ENCODE data around the gene RIPK3.
"Not testable (repeated sequence)": the region's sequence is repeated elsewhere in the genome, so short reads cannot be mapped to it uniquely, and the experiment has no call there.

RIPK3 gene

GRCh38 chr14:24369907-24370687 lies 30.3 kb upstream of the RIPK3 start:
- no peak for DNase-seq (ENCODE audit: low read depth)

DNA sequence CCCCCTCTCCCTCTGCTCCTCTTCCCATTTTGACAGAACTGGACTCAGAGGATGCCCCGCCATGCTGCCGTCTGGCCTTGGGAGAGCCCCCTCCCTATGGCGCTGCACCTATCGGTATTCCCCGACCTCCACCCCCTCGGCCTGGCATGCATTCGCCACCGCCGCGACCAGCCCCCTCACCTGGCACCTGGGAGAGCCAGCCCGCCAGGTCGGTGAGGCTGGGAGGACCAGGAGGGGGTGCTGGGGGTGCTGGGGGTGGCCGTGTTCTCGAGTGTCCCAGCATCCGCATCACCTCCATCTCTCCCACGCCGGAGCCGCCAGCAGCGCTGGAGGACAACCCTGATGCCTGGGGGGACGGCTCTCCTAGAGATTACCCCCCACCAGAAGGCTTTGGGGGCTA lies 29.7 kb upstream of the RIPK3 start:
- no peak for DNase-seq (ENCODE audit: low read depth)

- DNase-seq (ENCODE audit: low read depth) = no peak
Measured at GRCh38 chr14:24368562-24369252, 28.9 kb upstream of the RIPK3 start.

- no peak for DNase-seq (ENCODE audit: low read depth)
Measured at GRCh38 chr14:24368212-24368561, 28.4 kb upstream of the RIPK3 start.

DNA sequence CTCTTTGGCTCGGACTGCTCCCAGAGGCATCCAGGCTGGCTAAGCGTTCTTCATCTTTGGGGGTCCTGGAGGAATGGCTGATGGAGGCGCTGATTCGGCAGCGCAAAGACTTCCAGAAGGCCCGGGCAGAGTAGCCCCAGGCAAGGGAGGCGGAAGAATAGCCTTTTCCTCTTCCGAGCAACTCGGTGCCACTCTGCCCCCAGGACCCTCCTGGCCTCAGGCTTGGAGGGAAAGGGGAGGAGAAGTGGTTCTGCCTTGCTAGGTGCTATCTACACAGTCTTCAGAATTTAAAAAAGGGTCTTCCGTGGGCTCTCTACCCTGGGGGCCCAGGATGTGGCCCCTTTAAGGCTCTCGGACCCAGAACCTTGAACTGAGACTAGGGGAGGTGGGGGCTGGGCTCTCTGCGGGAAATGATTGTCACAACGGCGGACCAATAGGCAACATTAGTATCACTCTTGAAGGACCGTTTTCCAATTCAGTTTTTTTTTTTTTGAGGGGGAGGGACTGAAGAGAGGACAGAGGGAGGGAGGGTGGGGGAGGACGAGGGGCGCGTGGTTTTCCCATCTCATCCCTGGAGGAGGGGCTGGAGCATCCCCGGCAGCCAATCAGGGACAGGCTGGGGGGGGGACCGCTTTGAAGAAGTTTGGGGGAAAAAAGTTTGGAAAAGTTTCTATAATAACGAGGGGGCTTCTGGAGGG lies 27.9 kb upstream of the RIPK3 start, which contains the start of gene NFATC4:
NFATC4 (plus strand) TSS at position 671 of the 698 bp plus-strand sequence. CDS start 157 bp downstream, outside the sequence.
- DNase-seq (ENCODE audit: low read depth) = no peak

DNA sequence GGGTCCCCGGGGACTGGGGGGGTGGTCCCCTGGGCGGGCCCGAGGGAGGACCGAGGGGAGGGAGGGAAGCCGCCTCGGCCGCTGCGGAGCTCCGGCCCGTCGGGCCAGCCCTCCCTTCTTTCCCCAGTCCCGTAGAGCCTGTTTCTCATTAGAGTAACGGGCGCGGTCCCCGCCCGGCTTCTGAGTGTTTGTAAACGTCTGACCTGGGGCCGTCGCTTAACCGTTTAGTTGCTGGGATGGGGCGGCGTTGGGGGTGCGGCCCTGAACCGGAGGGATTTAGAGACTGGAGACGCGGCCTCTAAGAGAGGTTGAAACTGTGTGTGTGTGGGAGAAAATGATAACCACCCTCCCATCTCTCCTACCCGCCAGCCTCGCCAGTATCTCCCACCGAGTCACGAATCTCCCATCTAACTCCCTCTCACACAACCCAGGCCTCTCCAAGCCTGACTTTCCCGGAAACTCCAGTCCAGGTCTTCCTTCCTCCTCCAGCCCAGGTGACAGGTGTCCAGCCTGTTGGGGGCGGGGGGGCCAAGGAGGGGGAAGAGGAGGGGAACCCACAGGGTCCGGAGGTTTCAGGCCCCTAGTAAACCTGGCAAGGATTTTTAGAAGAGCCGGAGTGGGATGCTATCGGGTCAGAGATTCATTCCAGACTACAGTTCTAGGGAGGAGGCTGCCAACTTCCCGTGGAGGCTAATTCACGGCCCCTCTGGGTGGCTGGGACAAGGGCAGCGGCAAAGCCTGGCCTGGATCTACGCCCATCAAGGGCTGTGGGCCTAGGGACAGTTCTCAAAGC lies 27.1 kb upstream of the RIPK3 start:
- DNase-seq (ENCODE audit: low read depth) = no peak

- DNase-seq (ENCODE audit: low read depth) = no peak
Measured at GRCh38 chr14:24366413-24366720, 26.6 kb upstream of the RIPK3 start.

DNA sequence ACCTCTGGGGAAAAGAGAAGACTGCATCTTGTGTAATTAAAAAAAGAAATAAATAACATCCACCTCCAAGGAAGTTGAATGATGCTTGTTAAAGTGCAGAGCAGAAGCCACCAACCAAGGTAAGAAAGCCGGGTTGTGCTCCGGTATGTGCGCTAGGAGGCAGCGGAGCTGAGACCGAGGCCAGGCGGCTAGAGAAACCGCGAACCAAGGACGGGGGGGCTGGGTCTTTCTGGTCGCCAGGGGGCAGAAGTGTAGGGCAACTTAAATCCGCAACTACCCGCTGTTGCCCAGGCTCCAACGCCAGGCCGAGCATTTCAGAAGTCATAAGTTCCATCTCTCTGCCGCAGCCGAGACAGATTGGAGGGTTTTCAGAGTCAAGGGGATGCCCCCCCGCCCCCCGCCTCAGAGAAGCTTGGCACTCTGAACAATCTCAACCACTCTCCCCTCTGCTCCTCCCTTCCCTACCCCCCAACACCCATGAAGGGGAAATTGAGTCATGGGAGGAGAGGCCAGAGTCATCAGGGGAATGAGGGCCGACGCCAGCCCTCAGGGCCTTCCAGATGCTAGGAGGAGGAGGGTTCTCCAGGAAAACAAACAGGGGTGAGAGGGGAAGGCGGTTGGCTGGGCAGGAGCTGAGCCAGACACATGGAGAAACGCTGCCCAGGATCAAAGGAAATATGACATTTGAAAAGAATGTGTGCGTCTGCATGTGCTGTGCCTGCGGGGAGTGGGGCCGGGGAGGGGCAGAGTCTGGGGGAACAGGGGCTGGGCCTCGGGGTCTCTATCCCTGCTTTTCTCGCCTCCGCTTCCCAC lies 26.0 kb upstream of the RIPK3 start:
- no peak for DNase-seq (ENCODE audit: low read depth)

DNA sequence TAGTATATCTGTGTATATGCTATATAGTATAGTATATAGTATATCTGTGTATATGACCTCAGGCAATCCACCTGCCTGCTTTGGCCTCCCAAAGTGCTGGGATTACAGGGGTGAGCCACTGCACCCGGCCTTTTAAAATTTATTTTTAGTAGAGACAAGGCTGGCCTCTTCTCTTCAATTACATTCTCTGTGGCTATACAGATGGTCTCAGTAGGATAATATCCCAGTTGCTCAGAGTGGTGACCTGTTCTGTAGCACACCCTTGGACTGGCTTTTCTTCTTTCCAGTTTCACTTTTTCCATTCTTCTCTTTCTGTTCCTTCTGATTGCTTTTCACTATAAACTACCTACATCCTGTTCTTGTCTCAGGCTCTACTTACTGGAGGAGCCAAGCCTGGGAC lies 25.1 kb upstream of the RIPK3 start:
- DNase-seq (ENCODE audit: low read depth) = no peak

- no peak for DNase-seq (ENCODE audit: low read depth)
Measured at GRCh38 chr14:24363401-24363800, 23.6 kb upstream of the RIPK3 start.

DNA sequence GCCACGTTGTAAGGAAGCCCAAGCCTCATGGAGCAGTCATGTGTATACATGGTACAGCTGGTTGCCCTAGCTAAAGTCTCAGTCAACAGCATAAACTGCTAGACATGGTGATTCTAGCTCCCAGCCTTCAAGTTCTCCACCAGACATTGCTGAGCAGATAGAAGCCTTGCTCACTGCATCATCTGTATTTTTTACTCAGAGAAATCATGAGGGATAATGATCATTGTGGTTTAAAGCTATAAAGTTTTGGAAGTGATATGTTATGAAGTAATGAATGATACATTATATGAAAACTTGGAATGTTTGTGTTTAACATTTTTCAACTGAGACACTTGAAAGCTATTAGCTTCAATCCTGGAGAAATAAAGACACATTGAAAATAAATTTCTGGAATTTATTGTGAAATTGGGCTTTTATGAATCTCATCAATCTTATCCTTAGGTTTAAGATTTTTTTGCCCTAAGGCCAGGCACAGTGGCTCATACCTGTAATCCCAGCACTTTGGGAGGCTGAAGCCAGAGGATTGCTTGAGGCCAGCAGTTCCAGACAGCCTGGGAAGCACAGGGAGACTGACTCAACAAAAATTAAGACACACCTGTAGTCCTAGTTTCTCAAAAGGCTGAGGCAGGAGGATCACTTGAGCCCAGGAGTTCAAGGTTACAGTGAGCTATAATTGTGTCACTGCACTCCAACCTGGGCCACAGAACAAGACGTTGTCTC lies 22.6 kb upstream of the RIPK3 start:
- no peak for DNase-seq (ENCODE audit: low read depth)

- no peak for DNase-seq (ENCODE audit: low read depth)
Measured at GRCh38 chr14:24361326-24361725, 21.5 kb upstream of the RIPK3 start.

DNA sequence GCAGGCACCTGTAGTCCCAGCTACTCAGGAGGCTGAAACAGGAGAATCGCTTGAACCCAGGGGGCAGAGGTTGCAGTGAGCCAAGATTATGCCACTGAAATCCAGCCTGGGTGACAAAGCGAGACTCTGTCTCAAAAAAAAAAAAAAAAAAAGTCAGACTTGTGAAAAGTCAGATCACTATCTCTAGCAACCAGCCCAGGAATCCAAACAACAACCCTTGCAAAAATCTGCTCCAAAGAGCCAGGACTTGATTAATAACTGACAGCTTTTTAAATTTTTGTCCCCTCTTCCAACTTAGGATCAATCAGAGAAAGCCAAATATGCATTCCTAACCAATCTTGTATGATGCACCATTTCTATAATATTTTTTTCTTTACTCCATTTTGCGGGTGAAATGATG lies 20.5 kb upstream of the RIPK3 start:
- DNase-seq (ENCODE audit: low read depth) = no peak

- DNase-seq (ENCODE audit: low read depth) = no peak
Measured at GRCh38 chr14:24356208-24356607, 16.4 kb upstream of the RIPK3 start.

GRCh38 chr14:24355009-24355408 lies 15.2 kb upstream of the RIPK3 start:
- DNase-seq (ENCODE audit: low read depth) = no peak

GRCh38 chr14:24354482-24354825 lies 14.7 kb upstream of the RIPK3 start:
- not testable (repeated sequence) for DNase-seq (ENCODE audit: low read depth)

DNA sequence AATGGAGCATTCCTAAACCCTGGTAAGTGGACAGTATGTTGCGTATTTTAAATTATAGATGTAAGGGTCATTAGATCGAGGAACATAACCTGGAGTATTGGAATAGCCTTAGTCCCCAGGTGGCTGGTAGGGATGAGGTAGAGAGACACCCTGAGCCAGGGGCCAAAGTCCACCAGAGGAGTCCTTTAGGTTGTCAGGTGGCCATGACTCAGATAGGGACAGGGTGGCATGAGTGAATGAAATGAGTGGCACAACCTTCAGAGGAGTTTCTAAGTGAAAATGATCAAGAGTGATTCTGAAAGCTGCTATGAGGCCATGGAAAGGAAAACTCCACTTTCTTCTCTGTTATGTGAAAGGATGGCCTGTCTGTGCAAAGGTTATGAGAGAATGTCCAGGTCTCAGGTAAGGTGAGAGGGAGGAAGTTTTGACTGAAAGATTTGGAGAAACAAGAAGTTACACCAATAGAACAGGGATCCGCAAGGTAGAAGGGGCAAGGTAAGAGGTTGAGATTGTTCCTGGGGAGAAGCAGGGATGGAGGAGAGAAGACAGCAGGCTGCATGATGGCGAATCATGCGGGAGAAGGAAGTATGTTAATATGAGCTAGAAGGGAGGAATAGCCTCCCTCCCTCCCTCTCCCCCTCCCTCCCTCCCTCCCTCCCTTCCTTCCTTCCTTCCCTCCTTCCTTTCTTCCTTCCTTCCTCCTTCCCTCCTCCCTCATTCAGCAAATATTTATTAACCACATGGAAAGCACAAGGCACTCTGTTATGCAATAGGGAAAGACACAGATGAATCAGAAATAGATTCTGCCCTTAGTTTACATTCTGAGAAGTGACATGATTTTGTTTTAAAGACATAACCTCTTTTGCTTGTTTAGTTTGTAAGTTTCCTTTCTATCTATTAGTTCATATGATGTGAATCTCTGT lies 14.0 kb upstream of the RIPK3 start:
- DNase-seq (ENCODE audit: low read depth) = no peak

- no peak for DNase-seq (ENCODE audit: low read depth)
Measured at GRCh38 chr14:24351517-24351916, 11.7 kb upstream of the RIPK3 start.

GRCh38 chr14:24349742-24350141 lies 10.0 kb upstream of the RIPK3 start:
- DNase-seq (ENCODE audit: low read depth) = no peak

GRCh38 chr14:24348186-24348585 lies 8.4 kb upstream of the RIPK3 start:
- no peak for DNase-seq (ENCODE audit: low read depth)

Measured in T follicular helper cell (primary cell).